IPS-11a (cell line): ENCODE data around the gene MAP3K15.
A peak's percentile ranks its signal among the peaks of the same experiment; 100 is the strongest.

Experiments used
- H3K4me3 ChIP-seq: one replicate; pipeline ENCODE4 v1.5.1; 2013; ENCODE audit warnings: low read depth, low read length, control low read depth

MAP3K15 gene, protein sequence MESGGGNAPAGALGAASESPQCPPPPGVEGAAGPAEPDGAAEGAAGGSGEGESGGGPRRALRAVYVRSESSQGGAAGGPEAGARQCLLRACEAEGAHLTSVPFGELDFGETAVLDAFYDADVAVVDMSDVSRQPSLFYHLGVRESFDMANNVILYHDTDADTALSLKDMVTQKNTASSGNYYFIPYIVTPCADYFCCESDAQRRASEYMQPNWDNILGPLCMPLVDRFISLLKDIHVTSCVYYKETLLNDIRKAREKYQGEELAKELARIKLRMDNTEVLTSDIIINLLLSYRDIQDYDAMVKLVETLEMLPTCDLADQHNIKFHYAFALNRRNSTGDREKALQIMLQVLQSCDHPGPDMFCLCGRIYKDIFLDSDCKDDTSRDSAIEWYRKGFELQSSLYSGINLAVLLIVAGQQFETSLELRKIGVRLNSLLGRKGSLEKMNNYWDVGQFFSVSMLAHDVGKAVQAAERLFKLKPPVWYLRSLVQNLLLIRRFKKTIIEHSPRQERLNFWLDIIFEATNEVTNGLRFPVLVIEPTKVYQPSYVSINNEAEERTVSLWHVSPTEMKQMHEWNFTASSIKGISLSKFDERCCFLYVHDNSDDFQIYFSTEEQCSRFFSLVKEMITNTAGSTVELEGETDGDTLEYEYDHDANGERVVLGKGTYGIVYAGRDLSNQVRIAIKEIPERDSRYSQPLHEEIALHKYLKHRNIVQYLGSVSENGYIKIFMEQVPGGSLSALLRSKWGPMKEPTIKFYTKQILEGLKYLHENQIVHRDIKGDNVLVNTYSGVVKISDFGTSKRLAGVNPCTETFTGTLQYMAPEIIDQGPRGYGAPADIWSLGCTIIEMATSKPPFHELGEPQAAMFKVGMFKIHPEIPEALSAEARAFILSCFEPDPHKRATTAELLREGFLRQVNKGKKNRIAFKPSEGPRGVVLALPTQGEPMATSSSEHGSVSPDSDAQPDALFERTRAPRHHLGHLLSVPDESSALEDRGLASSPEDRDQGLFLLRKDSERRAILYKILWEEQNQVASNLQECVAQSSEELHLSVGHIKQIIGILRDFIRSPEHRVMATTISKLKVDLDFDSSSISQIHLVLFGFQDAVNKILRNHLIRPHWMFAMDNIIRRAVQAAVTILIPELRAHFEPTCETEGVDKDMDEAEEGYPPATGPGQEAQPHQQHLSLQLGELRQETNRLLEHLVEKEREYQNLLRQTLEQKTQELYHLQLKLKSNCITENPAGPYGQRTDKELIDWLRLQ (N-terminal part only)

DNA sequence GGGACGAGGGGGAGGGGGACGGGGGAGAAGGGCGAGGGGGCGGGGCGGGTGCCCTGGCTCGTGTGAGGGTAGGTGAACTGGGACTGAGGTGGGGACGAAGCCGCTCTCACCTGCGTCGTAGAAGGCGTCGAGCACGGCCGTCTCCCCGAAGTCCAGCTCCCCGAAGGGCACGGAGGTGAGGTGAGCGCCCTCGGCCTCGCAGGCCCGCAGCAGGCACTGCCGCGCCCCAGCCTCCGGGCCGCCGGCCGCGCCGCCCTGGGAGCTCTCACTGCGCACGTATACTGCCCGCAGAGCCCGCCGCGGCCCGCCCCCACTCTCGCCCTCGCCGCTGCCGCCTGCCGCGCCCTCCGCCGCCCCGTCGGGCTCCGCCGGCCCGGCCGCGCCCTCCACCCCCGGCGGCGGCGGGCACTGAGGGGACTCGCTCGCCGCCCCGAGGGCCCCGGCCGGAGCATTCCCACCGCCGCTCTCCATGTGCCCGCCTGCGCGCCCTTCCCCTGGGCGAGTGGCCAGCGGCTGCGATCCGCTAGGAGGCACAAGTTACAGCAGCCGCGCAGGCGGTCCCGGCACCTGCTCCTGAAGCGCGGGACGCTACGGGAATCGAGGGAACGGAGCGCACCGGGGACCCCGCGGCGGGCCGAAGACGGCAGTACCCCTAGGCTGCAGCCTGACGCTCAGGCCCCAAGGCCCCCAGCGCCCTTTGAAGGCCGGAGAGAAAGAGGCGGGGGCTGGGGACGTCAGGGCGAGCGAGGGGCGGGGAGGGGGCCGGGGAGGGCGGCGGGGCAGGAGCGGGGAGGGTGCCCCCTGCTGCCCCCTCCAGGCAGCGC lies at the start of gene MAP3K15:
Gene MAP3K15 (minus strand): TSS at position 718 of the 824 bp plus-strand sequence. CDS start 247 bp downstream, at position 471.
- peak within 1 kb of the TSS; percentile 33 for H3K4me3 ChIP-seq

DNA sequence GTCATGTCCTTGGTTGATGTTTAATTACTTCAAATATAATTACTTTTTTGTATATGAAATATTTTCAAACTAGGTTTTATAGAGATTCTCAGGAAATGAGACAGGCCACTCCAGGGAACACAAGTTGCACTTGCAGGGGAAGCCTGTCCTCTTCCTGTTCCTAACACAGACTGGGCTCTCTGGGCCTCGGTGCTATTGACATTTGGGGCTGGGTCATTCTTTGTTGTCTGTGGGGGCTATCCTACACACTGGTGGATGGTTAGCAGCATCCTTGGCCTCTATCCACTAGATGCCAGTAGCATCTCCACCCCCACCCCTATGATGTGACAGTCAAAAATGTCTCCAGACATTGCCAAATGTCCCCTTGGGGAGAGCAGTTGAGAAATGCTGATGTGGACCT lies 49.3 kb upstream of the MAP3K15 start:
- no peak overlapping the region for H3K4me3 ChIP-seq

DNA sequence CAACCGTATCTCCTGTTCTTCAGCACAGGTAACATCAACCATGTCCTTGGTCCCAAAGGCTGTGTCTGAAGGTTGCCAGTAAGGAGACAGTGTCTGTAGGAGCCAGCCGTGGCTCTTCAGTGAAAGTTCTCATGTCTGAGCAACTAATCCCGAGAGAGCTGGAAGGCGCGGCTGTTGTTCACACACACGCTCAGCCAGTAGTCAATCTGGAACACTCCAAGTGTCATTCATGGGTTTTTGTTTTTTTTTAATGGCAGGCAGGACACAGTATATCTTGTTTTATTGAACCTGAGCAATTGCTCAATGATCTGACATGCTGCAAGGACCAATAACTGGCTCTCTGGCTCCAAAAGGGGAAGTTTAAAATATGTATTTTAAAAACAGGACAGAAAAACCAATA lies 48.4 kb upstream of the MAP3K15 start:
- no peak overlapping the region for H3K4me3 ChIP-seq

DNA sequence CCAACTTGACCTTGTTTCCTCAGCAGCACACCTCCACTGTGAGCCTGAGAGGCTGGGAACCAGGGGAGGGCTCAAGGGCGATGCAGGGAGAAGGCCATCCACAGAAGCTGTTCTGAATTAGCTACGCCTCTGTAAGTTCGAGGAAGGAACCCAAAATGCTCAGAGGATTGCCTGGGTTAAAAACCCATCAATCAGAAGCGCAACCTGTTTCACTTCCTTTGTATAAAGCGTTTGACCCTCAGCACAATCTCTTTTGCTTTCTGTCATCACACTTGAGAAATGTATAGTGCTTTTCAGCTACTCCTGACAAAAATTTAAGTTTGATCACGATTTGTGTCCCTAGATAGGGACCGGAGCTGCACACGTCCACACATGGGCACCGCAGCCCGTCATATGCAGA lies 48.0 kb upstream of the MAP3K15 start:
- H3K4me3 ChIP-seq = no peak overlapping the region

DNA sequence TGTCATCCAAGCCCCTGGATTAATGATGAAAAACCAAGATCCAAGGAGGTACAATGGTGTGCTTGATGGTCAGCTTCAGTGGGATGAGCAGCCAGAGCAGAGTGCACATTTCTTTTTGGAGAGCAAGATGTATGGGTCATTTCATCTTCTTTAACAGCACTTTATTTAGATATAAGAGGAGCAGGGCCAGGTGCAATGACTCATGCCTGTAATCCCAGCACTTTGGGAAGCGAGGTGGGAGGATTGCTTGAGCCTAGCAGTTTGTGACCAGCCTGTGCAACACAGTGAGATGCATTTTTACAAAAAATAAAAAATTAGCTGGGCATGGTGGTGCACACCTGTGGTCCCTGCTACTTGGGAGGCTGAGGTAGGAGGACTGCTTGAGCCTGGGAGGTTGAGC lies 45.3 kb upstream of the MAP3K15 start:
- no peak overlapping the region for H3K4me3 ChIP-seq

DNA sequence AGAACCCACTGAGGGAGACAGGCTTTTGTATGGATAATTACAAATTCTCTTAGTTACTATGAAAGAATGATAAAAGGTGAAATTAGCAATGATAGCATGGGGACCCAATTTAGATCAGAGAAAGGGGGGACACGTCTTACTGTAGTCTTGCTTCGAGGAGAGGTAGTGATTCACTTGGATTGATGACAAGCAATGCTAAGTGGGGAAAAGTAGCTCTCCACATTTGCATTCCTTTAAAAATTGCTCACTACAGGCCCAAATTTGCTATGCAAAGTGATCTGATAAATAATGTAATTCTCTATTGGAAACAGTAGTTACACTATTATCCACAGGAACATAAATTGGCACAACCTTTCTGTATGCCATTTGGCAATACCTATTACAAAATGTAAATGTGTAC lies 42.5 kb upstream of the MAP3K15 start:
- H3K4me3 ChIP-seq = no peak overlapping the region

DNA sequence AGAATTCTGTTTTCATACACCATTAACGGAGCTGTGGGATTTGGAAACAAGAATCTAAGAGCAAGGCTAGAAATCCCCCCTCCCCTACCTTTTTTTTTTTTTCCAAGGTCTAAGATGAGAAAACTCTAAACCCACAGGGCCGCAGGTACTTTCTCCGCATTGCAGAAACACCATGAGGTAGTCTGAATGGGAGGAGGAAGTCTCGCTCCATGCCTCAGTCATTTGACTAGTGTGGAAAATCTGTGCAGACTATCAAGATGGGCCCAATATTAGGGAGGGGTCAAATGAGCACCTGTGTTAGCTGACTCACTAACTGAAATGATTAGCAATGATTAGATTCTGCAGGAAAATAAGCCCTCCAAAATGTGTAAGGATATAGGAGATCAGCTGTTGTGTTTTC lies 40.9 kb upstream of the MAP3K15 start:
- H3K4me3 ChIP-seq = no peak overlapping the region

DNA sequence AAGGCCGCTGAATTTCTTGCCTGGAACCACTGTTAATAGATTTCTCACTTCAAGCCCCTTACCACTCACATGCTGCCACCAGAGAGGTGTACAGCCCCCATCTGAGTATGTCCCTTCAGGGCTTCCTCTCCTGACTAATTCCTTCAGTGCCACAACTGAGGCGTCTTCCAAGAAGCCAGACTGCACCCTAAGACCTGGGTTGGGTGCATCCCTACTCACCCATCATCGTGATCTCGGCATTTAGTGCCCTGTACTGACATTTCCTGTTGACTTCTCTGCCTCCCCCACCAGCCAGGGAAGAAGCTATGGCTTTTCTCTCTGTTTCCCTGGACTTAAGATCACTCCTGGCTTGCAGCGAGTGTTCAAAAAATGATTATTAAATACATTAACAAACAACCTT lies 40.4 kb upstream of the MAP3K15 start:
- no peak overlapping the region for H3K4me3 ChIP-seq

DNA sequence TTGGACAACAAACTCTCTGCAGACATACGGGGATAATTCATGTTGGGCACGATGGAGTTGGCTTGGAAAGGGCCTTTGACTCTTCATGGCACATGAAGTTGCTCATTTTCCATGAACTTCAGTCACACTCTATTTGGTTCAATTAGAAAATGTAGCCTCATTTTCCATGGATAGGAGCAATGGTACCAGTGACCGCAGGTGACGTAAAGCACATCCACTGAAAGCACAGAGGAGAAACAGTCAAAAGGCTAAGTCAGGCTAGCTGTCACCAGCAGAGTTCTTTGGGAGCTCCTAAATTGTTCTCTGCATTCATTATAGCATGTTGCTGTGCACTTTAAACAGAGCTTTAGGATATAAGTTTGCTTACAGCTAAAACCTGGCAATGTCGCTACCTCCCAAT lies 39.9 kb upstream of the MAP3K15 start:
- no peak overlapping the region for H3K4me3 ChIP-seq

DNA sequence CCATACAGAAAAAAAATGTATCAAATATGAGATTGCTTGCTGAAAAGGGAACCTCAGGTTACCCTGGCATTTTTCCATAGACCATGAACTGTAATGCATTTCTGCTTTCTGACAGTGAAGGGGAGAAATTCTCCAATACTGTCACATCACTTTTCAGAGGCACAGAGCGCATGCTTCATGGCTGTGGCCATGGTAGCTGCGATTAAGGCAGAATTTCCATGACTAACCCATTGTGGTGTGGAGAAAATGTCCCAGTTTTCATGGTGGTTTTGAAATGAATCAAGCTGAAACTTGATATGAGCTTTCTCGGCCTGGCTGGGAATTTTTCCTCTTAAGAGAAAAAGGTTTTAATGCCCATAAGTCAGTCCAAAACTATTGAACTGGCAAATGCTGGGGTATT lies 39.5 kb upstream of the MAP3K15 start:
- H3K4me3 ChIP-seq = no peak overlapping the region

DNA sequence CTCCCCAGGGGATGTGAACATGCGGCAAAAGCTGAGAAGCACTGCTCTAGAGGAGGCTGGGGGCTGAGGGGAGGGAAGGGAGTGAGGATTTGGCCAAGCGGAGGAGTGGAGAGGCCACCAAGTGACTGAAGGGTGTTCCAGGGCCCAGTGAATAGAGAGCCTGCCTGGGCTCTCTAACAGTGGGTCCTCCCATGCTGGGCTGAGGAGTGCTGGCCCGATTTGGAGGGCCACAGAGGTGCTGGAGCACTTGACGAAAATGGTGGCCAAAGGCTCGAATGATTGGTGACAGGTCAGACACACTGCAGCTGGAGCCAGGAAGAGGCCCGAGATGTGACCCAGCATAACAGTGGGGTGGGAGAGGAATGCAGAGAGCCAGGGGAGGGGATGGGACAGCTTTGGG lies 37.5 kb upstream of the MAP3K15 start:
- H3K4me3 ChIP-seq = no peak overlapping the region

DNA sequence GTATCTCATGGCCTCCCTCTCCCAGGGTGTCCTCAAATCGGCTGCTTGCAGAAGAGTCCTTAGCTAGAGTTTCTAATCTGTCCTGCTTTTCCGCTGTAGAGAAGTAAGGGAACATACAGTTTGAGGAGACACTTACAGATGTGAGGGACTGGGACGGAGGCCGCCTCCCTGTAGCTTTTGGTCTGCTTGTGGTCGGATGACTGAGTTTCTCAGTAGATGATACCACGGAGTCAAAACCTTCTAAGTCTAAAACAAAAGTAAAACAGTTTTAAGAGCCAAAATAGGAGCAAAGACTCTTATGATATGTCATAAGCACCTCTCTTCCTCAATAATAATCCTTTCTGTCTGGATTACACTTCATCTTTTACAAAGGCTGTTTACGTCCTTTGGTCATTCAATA lies 34.5 kb upstream of the MAP3K15 start:
- H3K4me3 ChIP-seq = no peak overlapping the region

DNA sequence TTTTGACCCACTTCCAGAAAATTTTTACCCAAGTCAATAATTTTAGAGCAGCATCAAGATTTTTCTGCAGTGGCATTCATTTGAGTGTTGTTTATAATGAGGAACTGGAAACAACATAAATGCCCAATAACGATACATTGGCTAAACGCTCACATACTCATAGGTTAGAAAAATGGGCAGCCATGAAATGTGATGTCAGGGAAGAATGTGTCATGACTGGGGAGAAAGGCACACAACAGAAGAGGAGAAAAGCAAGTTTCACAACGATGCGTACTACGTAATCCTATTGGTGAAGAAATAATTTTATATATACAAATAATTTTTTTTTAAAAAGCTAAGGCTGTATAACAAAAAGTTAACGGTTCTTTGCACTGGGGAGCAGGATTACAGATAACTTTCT lies 33.6 kb upstream of the MAP3K15 start:
- no peak overlapping the region for H3K4me3 ChIP-seq

DNA sequence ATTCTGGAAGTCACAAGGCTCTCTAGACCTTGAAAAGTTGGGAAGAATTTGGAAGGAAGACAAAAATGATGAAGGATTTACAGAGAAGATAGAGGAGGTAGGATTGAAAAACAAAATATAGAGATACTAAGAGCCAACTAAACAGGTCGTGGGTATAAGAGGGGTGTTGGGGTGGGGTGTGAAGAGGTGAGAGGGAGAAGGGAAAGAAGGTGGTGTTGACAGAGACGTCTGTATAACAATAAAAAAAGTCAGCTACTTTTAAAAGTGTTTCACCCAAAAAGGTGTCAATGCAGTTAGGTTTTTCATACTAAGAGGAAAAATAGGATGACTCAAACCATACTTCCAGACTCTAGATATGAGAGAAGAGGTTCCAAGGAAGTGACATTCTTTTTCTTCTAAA lies 33.0 kb upstream of the MAP3K15 start:
- H3K4me3 ChIP-seq = no peak overlapping the region

DNA sequence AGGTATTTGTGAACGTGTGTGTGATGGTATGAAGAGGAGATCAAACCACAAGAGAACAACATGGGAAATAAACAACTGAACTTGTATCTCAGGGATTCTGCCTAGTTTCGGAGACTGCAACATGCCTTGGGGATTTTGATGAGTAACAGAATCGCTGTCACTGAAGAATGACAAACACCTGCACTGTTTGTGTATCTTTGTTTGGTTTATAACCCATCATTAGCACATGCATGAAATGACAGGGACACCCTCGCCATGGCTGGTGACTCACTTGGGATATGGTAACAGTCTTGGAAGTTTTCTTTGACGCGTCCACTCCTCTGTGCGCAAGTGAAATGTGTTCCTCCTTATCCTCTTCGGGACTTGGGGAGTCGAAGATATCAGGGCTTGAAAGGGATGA lies 30.3 kb upstream of the MAP3K15 start:
- H3K4me3 ChIP-seq = no peak overlapping the region

DNA sequence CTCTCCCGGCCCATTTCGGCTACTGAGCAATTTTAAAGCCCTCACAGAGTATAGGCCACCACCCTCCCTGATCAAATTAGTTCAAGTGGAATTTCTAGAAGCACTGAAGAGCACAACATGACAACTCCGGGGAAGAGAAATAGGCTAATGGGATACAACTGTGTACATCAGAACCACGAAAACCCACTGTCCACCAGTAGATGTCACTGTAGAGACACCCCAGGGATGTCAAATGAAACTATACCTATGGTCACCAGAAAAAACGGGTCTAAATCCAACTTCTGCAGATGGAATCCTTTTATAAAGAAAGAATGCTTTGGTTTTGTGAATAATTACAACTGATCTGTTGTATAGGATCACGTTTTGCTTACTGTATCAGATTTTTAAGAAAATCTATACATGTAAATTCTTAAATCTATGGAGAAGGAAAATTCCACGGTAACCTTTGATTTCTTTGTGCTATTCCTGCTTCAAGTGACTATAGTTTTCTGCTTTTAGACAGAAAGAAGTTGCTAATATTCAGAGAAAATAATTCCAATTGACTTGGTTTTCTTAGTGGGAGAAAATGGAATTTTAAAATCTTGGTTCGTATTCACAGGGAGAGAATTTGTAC lies 29.5 kb upstream of the MAP3K15 start:
- H3K4me3 ChIP-seq = no peak overlapping the region

DNA sequence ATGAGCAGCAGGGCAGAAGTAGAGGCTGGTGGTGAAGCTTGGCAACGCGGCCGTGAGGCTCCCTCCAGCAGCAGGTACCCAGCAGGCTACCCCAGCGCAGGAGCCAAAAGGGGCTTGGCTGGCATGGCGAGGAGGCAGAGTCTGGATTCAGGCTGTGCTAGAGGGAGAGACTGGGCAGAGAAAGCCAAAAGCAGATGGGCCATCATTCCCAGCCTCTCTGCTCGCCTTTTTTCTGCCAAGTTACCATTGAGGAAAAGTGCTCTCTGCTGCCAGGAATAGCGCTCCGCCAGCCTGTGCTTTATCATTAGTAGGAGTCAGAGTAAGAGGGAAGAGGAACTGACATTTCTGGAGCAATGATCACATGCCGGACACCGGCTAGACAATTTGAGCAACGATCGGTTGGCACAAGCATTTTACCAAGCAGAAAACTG lies 28.7 kb upstream of the MAP3K15 start:
- no peak overlapping the region for H3K4me3 ChIP-seq

DNA sequence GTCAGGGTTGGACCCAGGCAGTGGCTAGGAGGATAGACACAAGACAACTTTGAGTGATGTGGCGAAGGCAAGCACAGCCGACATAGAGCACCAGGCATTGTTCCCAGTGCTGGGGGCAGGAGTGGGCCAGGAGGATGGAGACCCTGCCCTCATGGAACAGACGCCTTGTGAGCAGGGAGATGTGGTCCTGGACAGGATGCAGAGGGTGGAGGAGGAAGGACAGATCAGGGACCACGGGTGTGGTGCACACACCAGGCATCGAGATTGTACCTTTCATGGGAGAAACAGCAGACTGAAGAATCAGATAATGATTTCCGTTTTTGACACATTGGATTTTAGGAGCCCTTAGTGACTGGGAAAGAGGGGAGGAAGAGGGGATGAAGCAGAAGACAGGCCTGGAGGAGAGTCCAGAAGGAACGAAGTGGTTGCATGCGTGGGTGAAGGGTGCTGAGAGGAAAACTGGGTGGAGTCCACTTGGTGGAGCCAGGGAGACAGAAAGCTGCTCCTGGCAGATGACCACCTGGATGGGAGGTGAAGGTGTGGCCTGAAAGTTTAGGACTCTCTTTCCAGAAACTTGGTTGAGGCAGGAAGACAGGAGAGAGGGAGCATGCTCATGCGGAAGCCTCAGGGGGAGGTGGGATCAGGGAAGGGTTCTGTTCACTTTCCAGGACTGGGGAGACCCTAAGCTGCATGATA lies 27.9 kb upstream of the MAP3K15 start:
- no peak overlapping the region for H3K4me3 ChIP-seq

DNA sequence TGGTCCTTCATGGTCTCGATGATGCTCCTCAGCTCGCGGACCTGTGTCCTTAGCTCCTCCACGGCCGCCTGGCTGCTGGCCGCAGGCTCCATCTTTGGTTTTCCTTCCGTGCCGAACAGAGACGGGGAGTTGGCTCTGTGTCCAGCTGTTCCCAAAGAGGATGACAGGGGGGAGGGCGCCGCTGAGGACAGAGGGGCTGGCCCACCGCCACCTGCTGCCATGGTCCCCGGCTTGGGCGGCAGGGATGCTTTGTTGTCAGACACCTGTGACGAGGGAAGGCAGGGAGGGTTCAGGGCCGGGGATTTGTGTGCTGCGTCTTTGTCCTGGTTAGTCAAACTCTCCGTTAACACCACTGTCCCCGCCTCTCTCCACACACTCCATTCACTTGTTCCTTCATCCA lies 26.6 kb upstream of the MAP3K15 start:
- no peak overlapping the region for H3K4me3 ChIP-seq
